8988T (cell line): ENCODE data around the gene ATG13.
"Not testable (repeated sequence)": the region's sequence is repeated elsewhere in the genome, so short reads cannot be mapped to it uniquely, and the experiment has no call there.

Experiments used
- DNase-seq: peaks from one replicate; pipeline ENCODE4 v3.0.0; 2011

The ATG13 gene

GRCh38 chr11:46649180-46649738, 31.9 kb downstream of the ATG13 start:
- peak; percentile 54 for DNase-seq

DNA sequence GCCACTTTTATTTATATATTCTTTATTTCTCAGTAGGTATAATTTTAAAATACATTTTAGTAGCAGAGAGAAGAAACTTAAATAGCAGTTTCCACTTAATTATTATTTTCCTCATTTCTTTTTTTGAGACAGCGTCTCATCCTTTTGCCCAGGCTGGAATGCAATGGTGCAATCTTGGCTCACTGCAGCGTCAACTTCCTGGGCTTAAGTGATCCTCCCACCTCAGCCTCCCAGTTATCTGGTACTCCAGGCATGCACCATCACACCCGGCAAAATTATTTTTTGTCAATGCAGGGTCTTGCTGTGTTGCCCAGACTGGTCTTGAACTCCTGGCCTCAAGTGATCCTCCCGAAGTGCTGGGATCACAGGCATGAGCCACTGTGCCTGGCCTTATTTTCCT, 38.3 kb downstream of the ATG13 start:
- no peak for DNase-seq

GRCh38 chr11:46657186-46657585, 39.8 kb downstream of the ATG13 start:
- DNase-seq = no peak

DNA sequence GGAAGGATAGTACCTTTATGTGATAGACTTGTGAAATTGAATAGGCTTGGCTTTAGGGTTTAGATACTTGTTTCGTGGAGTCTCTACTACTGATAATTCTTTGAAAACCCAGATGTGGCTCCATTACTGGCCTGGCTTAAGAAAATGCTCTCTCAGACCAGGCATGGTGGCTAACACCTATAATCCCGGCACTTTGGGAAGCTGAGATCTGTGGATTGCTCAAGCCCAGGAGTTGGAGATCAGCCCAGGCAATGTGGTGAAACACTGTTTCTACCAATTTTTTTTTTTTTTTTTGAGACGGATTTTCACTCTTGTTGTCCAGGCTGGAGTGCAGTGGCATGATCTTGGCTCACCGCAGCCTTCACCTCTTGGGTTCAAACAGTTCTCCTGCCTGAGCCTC, 40.9 kb downstream of the ATG13 start:
- DNase-seq = no peak

DNA sequence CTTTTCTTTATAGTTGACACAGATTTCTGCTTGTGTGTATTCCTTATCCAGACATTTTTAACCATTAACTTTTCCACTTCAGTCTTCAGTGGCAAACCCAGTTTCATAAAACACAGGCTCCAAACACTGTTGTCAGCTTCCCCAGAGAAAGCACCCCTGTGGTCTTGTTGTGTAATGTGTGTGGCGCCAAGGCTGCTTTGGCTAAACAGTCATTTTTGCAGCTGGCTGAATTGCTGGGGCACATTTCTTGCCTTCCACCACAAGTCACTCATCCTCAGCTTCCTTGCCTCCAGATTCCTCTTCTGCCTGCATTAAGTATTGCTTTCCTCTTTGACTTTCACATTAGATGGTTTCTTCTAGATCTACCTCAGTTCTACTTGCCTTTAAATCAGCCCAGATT, 42.6 kb downstream of the ATG13 start:
- no peak for DNase-seq

GRCh38 chr11:46661836-46662235, 44.5 kb downstream of the ATG13 start:
- DNase-seq = no peak

DNA sequence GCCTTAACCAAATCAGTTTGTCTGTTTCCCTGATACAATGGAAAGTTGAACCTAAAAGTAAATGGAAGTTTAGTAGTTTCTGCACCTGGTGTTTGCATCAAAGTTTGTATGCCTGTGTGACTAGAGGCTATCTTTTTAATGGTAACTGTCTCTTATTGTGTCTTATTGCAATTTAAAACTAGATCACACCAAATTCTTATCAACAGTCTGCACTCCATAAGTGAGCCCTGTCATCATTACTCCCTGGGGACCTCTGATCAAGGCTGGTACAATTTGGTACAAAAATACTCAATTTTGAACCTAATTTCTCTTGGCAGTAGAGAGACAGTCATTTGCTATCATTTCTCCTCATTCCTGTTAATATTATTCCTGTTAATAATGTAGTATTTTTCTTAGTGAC, 45.0 kb downstream of the ATG13 start:
- DNase-seq = no peak

DNA sequence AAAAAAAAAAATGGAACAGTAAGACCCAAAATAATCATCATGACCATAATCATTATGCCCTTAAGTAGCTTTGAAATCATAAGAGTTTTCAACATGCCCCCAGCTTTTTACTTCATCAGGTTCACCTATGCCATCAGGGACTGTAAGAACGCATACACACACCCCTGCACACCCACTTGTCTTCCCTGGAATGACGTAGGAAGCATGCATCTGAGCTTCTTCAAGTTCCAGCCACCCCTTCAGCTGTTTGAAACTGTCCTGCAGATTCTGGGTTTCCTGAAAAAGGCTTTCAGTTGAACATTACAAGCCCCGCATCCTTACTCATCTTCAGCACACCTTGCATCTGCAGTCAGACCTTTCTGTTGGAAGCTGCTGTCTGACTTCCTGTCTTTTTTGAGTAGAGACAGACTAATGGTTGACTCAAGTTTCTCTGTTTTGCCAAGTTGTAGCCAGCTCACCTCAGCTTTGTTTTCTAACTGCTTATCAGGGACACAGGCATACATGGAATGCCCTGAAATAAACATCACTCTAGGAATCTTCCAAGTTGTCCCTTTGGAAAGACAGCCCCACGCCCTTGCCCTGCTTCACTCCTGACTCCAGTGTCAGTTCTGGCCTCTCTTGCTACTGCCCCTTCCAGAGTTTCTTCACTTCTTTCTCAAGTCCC, 46.1 kb downstream of the ATG13 start:
- no peak for DNase-seq

DNA sequence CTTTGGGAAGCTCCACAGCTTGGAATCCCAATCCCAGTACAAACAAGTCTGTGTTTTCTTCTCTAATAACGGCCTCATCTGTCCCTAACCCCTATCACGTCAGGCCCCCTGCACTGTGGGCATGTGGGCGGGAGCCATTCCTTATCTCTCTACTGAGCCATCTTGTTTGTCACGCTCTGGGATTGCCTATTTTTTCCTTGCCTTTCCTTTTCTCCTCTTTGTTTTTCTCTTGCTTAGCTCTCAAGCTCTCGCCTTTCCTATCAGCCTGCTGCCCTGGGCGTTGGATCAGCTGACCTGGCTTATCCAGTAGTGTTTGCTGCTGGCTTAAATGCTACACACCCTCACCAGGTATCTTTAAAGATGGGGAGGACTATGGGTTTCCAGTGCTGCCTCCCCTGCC, 47.3 kb downstream of the ATG13 start:
- DNase-seq = no peak

- DNase-seq = no peak
Measured at GRCh38 chr11:46665356-46665755, 48.0 kb downstream of the ATG13 start.

DNA sequence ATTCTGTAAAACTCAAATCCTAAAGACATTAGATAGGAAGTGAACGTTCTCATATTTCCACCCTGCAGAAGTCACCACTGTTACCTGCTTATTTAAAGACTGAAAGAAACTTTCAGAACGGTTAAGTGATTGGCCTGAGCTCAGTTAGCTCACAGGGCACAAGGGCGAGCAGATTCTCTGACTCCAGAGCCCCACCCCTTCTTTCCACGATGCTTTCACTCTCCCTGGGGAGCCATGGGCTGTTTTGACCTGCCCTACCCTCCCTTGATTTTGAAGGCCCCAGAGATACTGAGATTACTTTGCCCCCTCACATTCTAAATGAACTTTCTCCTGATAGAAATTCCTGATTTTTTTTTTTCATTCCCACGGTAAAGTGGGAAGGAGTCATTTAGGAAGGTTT, 49.2 kb downstream of the ATG13 start:
- no peak for DNase-seq

- DNase-seq = no peak
Measured at GRCh38 chr11:46667043-46667481, 49.7 kb downstream of the ATG13 start.

DNA sequence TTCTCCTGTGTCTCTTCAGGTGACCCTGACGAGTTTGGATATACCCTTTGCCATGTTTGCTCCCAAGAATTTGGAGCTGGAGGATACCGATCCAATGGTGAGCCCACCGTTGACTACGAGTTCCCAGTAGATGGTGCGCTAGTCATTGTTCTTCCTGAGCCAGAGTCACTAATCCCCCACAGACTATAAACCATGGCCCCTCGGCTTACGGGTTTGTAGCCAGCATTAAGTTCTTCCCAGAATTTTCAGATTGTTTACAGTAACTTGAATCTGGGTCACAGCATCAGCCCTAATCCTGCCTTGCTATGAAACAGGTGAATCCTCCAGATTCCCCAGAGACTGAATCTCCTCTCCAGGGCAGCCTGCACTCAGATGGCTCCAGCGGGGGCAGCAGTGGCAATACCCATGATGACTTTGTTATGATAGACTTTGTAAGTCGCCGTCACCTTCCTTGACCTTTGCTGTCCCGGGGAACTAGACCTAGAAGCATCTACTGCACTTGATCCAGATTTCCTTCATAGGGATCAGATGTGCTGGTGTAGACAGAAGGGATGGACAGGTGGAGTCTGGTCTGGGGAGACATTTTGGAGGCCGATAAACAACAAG, 51.2 kb downstream of the ATG13 start:
- DNase-seq = no peak

DNA sequence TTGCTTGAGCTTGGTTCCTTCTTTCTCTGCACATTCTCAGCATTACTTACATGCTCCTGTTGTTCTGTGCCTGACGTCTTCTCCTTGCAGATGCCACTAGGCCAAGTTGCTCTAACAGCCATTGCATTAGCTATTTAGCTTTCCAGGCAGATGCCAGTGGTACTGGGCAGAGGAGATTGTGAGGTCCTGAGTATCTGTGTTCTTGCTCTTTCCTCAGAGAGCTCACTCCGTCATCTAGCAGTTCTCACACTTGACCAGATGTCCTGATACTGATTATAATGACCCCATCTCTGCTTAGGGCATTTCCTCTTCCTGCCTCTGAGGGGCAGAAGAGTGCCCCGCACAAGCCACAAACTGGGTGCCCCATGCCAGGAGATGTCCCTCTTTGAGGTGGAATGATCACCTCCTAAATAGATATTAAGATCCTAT, 52.4 kb downstream of the ATG13 start:
- DNase-seq = no peak

GRCh38 chr11:46670521-46670920, 53.2 kb downstream of the ATG13 start:
- not testable (repeated sequence) for DNase-seq

DNA sequence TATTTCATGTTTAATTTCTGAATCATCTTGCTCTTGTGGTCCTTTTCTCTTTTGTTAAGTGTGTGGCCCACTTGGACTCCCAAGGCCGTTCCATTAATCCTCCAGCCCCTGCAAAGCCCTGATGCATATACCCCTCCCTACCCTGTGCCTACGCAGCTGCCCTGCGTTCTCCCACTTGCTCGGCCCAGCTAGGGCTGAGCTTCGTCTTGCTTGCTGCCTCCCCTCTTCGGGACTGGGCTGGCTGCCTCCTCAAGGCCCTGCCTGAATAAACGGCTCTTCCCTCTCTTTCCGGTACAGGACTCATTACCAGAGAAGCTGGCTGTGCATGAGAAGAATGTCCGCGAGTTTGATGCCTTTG, 54.6 kb downstream of the ATG13 start:
- no peak for DNase-seq

GRCh38 chr11:46672381-46672839, 55.1 kb downstream of the ATG13 start:
- no peak for DNase-seq

- DNase-seq = no peak
Measured at GRCh38 chr11:46673713-46674462, 56.5 kb downstream of the ATG13 start.

- no peak for DNase-seq
Measured at GRCh38 chr11:46674463-46675287, 57.3 kb downstream of the ATG13 start.

GRCh38 chr11:46675288-46675851, 58.0 kb downstream of the ATG13 start:
- DNase-seq = no peak

DNA sequence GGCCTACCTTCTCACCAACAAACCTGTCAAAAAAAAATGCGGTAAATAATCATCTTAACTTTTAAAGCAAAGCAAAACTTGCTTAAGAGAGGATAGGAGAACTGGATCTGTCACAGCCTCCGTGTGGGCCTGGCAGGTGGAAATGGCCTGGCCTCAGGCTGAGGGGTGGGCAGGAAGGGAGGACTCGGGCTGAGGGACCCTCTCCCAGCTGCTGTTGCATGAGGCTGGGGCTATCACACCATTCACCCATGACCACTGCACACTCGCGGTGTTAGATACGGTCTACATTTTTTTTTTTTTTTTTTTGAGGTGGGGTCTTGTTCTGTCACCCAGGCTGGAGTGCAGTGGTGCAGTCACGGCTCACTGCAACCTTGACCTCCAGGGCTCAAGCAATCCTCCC, 58.6 kb downstream of the ATG13 start:
- DNase-seq = no peak

- no peak for DNase-seq
Measured at GRCh38 chr11:46676436-46677158, 59.2 kb downstream of the ATG13 start.
